ENCODE measurements around the gene CBX7. TPM values are rescaled to one million over a fixed set of nuclear protein-coding genes. Genes with fewer than 3 reads are reported as not detected.

CBX7 gene
- total RNA-seq, 2 donors from 2014 or later: 4.9 to 11.1 TPM

GRCh38 chr22:39147335-39148025, 5.0 kb downstream of the CBX7 start:
- Mint-ChIP-seq H3K27me3 (no peaks in the 10 kb centered on the region), H3K4me3 (no peak overlapping the region), H3K4me1 (ENCODE audit: low read depth in 2 of 2) (peaks cover 15 to 32% of the 10 kb centered on the region in 2 donors), H3K36me3 (no peaks in the 10 kb centered on the region), H3K27ac (peak overlapping the region; percentile 70 to 75), H3K9me3 (no peaks in the 10 kb centered on the region)
- no peak for ATAC-seq
- no peak for DNase-seq (ENCODE audit: low spot score)

GRCh38 chr22:39146256-39147101, 6.0 kb downstream of the CBX7 start:
- Mint-ChIP-seq H3K36me3 (no peaks in the 10 kb centered on the region), H3K9me3 (no peaks in the 10 kb centered on the region), H3K27ac (peak overlapping the region; percentile 53 to 70), H3K4me1 (ENCODE audit: low read depth in 2 of 2) (peaks cover 15 to 32% of the 10 kb centered on the region in 2 donors), H3K4me3 (peak overlapping the region; percentile 73), H3K27me3 (no peaks in the 10 kb centered on the region)
- DNase-seq (ENCODE audit: low spot score): peak; percentile 59
- no peak for ATAC-seq

GRCh38 chr22:39144101-39144767, 8.2 kb downstream of the CBX7 start:
- Mint-ChIP-seq H3K4me3 (peak overlapping the region; percentile 90), H3K27ac (peak overlapping the region; percentile 76 to 98), H3K27me3 (no peaks in the 10 kb centered on the region), H3K9me3 (no peaks in the 10 kb centered on the region), H3K4me1 (ENCODE audit: low read depth in 2 of 2) (peaks cover 9 to 20% of the 10 kb centered on the region in 2 donors), H3K36me3 (no peaks in the 10 kb centered on the region)
- ATAC-seq (peak; percentile 72 to 88), DNase-seq (ENCODE audit: low spot score) (peak; percentile 92)

- ATAC-seq: no peak
- no peaks in the 10 kb centered on the region for H3K9me3 Mint-ChIP-seq
- H3K27ac Mint-ChIP-seq: no peak overlapping the region
- DNase-seq (ENCODE audit: low spot score): no peak
- H3K27me3 Mint-ChIP-seq: no peaks in the 10 kb centered on the region
- H3K4me1 Mint-ChIP-seq (ENCODE audit: low read depth in 2 of 2): peaks cover 9 to 15% of the 10 kb centered on the region in 2 donors
- H3K36me3 Mint-ChIP-seq: no peaks in the 10 kb centered on the region
- H3K4me3 Mint-ChIP-seq: no peak overlapping the region
Observed at GRCh38 chr22:39142088-39142680, 10.3 kb downstream of the CBX7 start.

GRCh38 chr22:39139933-39140332, 12.5 kb downstream of the CBX7 start:
- DNase-seq (ENCODE audit: low spot score) (no peak), ATAC-seq (no peak)
- no peak overlapping the region for H3K4me3 Mint-ChIP-seq
- no peaks in the 10 kb centered on the region for H3K36me3 Mint-ChIP-seq
- peaks cover 9 to 12% of the 10 kb centered on the region in 2 donors for H3K4me1 Mint-ChIP-seq (ENCODE audit: low read depth in 2 of 2)
- H3K27ac Mint-ChIP-seq: peak overlapping the region in 1 of 2 donors; percentile 54
- no peaks in the 10 kb centered on the region for H3K9me3 Mint-ChIP-seq
- H3K27me3 Mint-ChIP-seq: no peaks in the 10 kb centered on the region

- Mint-ChIP-seq H3K4me1 (ENCODE audit: low read depth in 2 of 2) (peaks cover 0 to 3% of the 10 kb centered on the region in 2 donors), H3K9me3 (no peaks in the 10 kb centered on the region), H3K27me3 (no peaks in the 10 kb centered on the region), H3K27ac (no peak overlapping the region), H3K36me3 (no peaks in the 10 kb centered on the region), H3K4me3 (no peak overlapping the region)
- ATAC-seq (no peak), DNase-seq (ENCODE audit: low spot score) (no peak)
Observed at GRCh38 chr22:39138357-39138997, 14.0 kb downstream of the CBX7 start.

GRCh38 chr22:39136317-39136716, 16.2 kb downstream of the CBX7 start:
- no peaks in the 10 kb centered on the region for H3K27me3 Mint-ChIP-seq
- H3K4me3 Mint-ChIP-seq: no peak overlapping the region
- no peaks in the 10 kb centered on the region for H3K36me3 Mint-ChIP-seq
- peaks cover 10 to 22% of the 10 kb centered on the region in 2 donors for H3K4me1 Mint-ChIP-seq (ENCODE audit: low read depth in 2 of 2)
- peak overlapping the region in 1 of 2 donors; percentile 67 for H3K27ac Mint-ChIP-seq
- ATAC-seq: no peak
- no peak for DNase-seq (ENCODE audit: low spot score)
- no peaks in the 10 kb centered on the region for H3K9me3 Mint-ChIP-seq

GRCh38 chr22:39135092-39135896, 17.2 kb downstream of the CBX7 start:
- no peak for DNase-seq (ENCODE audit: low spot score)
- H3K4me1 Mint-ChIP-seq (ENCODE audit: low read depth in 2 of 2): peaks cover 18 to 31% of the 10 kb centered on the region in 2 donors
- no peaks in the 10 kb centered on the region for H3K9me3 Mint-ChIP-seq
- no peaks in the 10 kb centered on the region for H3K36me3 Mint-ChIP-seq
- ATAC-seq: peak; percentile 60 to 65
- peak overlapping the region in 1 of 2 donors; percentile 53 for H3K27ac Mint-ChIP-seq
- H3K4me3 Mint-ChIP-seq: no peak overlapping the region
- no peaks in the 10 kb centered on the region for H3K27me3 Mint-ChIP-seq

GRCh38 chr22:39134366-39135091, 18.0 kb downstream of the CBX7 start:
- DNase-seq (ENCODE audit: low spot score) (no peak), ATAC-seq (no peak)
- Mint-ChIP-seq H3K9me3 (no peaks in the 10 kb centered on the region), H3K4me1 (ENCODE audit: low read depth in 2 of 2) (peaks cover 18 to 37% of the 10 kb centered on the region in 2 donors), H3K27ac (peak overlapping the region in 1 of 2 donors; percentile 53), H3K27me3 (no peaks in the 10 kb centered on the region), H3K36me3 (no peaks in the 10 kb centered on the region), H3K4me3 (no peak overlapping the region)

- ATAC-seq (no peak), DNase-seq (ENCODE audit: low spot score) (no peak)
- Mint-ChIP-seq H3K4me3 (no peak overlapping the region), H3K36me3 (no peaks in the 10 kb centered on the region), H3K27me3 (no peaks in the 10 kb centered on the region), H3K27ac (peak overlapping the region in 1 of 2 donors; percentile 98), H3K4me1 (ENCODE audit: low read depth in 2 of 2) (peaks cover 18 to 41% of the 10 kb centered on the region in 2 donors), H3K9me3 (no peaks in the 10 kb centered on the region)
Observed at GRCh38 chr22:39133871-39134270, 18.6 kb downstream of the CBX7 start.

GRCh38 chr22:39132871-39133524, 19.5 kb downstream of the CBX7 start:
- no peaks in the 10 kb centered on the region for H3K27me3 Mint-ChIP-seq
- peak overlapping the region in 1 of 2 donors; percentile 98 for H3K27ac Mint-ChIP-seq
- ATAC-seq (no peak), DNase-seq (ENCODE audit: low spot score) (no peak)
- no peak overlapping the region for H3K4me3 Mint-ChIP-seq
- no peaks in the 10 kb centered on the region for H3K36me3 Mint-ChIP-seq
- peaks cover 18 to 44% of the 10 kb centered on the region in 2 donors for H3K4me1 Mint-ChIP-seq (ENCODE audit: low read depth in 2 of 2)
- no peaks in the 10 kb centered on the region for H3K9me3 Mint-ChIP-seq

- Mint-ChIP-seq H3K9me3 (no peaks in the 10 kb centered on the region), H3K36me3 (no peaks in the 10 kb centered on the region), H3K4me3 (no peak overlapping the region), H3K4me1 (ENCODE audit: low read depth in 2 of 2) (peaks cover 18 to 44% of the 10 kb centered on the region in 2 donors), H3K27ac (peak overlapping the region; percentile 68 to 98), H3K27me3 (no peaks in the 10 kb centered on the region)
- ATAC-seq (no peak), DNase-seq (ENCODE audit: low spot score) (no peak)
Observed at GRCh38 chr22:39132281-39132680, 20.2 kb downstream of the CBX7 start.

Measured in natural killer cell treated with Interleukin-12 subunit alpha and Interleukin-12 subunit beta and Interleukin-15 and Interleukin-18, amount 100 ng/mL, for 72 hours (primary cell).